K562 (cell line): Measurements from ENCODE around the gene TRIM27. TPM values are rescaled to one million over a fixed set of nuclear protein-coding genes. Genes with fewer than 3 reads are reported as not detected.
A peak's percentile ranks its signal among the peaks of the same experiment; 100 is the strongest.

Experiments
- AFF4 ChIP-seq: sonication (generic); formaldehyde crosslinking; IDR thresholded peaks from 2 replicates; pipeline ENCODE4 v1.8.0; 2023; ENCODE audit warnings: mild to moderate bottlenecking, missing genetic modification reagents
- ARNT ChIP-seq, 2 experiments: fragments of 450-650 bp; IDR thresholded peaks; 2 replicates each; pipeline ENCODE4 v1.6.1; 2016; ENCODE audit warnings: mild to moderate bottlenecking in 1 of 2
- FOXJ2 ChIP-seq: fragments of 200-800 bp; sonication (Bioruptor generic); IDR thresholded peaks from 2 replicates; pipeline ENCODE4 v1.6.1; 2016; ENCODE audit warnings: missing genetic modification characterization, missing compliant biosample characterization
- HOMEZ ChIP-seq: fragments of 250-450 bp; sonication (Bioruptor Pico); IDR thresholded peaks from 2 replicates; pipeline ENCODE4 v1.4.0; 2020; ENCODE audit warnings: mild to moderate bottlenecking, moderate library complexity
- L3MBTL2 ChIP-seq: fragments of 450-650 bp; IDR thresholded peaks from 2 replicates; pipeline ENCODE4 v1.6.1; 2016; ENCODE audit warnings: mild to moderate bottlenecking, moderate library complexity
- MCM7 ChIP-seq, 2 experiments: fragments of 450-650 bp; IDR thresholded peaks; 2 replicates each; pipeline ENCODE4 v1.6.1; 2016 to 2018
- RBM34 ChIP-seq: fragments of 200-400 bp; formaldehyde crosslinking; IDR thresholded peaks from 2 replicates; pipeline ENCODE4 v1.6.1; 2018; ENCODE audit warnings: low read length, borderline replicate concordance; ENCODE audit not compliant: insufficient read depth
- TAF15 ChIP-seq: fragments of 200-400 bp; formaldehyde crosslinking; IDR thresholded peaks from 2 replicates; pipeline ENCODE4 v1.6.1; 2017; ENCODE audit warnings: mild to moderate bottlenecking, low read depth, low read length, moderate library complexity
- TGIF2 ChIP-seq: sonication (generic); formaldehyde crosslinking; IDR thresholded peaks from 2 replicates; pipeline ENCODE4 v1.8.1; 2022; ENCODE audit warnings: mild to moderate bottlenecking, missing genetic modification reagents, moderate library complexity
- TRIM28 ChIP-seq: fragments of 450-650 bp; IDR thresholded peaks from 2 replicates; pipeline ENCODE4 v1.6.1; 2017
- XRCC4 ChIP-seq: IDR thresholded peaks from one replicate; pipeline ENCODE4 v1.6.1; 2011; ENCODE audit not compliant: insufficient read depth, insufficient read length; ENCODE audit errors: extremely low read depth
- ZNF707 ChIP-seq: fragments of 250-450 bp; sonication (Bioruptor Pico); conservative IDR thresholded peaks from 2 replicates; pipeline ENCODE4 v1.8.0; 2022; ENCODE audit warnings: inconsistent platforms, mild to moderate bottlenecking, moderate library complexity
- polyA plus RNA-seq, 8 experiments: library from polyadenylated mRNA; depleted of rRNA in 4 of 8; stranded (reverse) in 5 of 8; unstranded in 3 of 8; fragments of >200 nt; fragmentation: Nextera tagmentation in 2 of 8; fragmentation: Illumina TruSeq in 1 of 8; extraction: Ambion mirVana in 2 of 8; extraction: Trizol in 1 of 8; gene quantifications; 2 replicates each; pipeline versions ENCODE4 v1.2.1 to v1.2.3, GENCODE V29; 2011 to 2014; ENCODE audit warnings: inconsistent platforms in 1 of 8, missing spikeins in 1 of 8
- total RNA-seq, 7 experiments: library from RNA; depleted of rRNA in 6 of 7; stranded (reverse); fragments of >200 nt in 6 of 7; fragmentation: Illumina TruSeq in 2 of 7; extraction: Trizol in 2 of 7; gene quantifications; 2 replicates each; pipeline versions ENCODE4 v1.2.1 to v1.2.3, GENCODE V29; 2011 to 2021; ENCODE audit warnings: low replicate concordance in 1 of 7
- TF ChIP-seq, protein P1 (sequence below): fragments of 250-450 bp; sonication (Bioruptor Pico); IDR thresholded peaks from 2 replicates; pipeline ENCODE4 v1.8.0; 2022; ENCODE audit warnings: moderate library complexity, mild to moderate bottlenecking, inconsistent platforms
- TF ChIP-seq, protein P2 (sequence below): fragments of 450-650 bp; IDR thresholded peaks from 2 replicates; pipeline ENCODE4 v1.6.1; 2016; ENCODE audit warnings: mild to moderate bottlenecking
- TF ChIP-seq, protein P3 (sequence below): fragments of 450-650 bp; IDR thresholded peaks from 2 replicates; pipeline ENCODE4 v1.7.0; 2016; ENCODE audit warnings: borderline replicate concordance

TRIM27 gene
- total and polyA plus RNA-seq, 9 of the 15 experiments (the other 6 are each of a cell fraction or from before 2014, with no cell fraction given) = 37.7 to 235 (median 122) TPM

DNA sequence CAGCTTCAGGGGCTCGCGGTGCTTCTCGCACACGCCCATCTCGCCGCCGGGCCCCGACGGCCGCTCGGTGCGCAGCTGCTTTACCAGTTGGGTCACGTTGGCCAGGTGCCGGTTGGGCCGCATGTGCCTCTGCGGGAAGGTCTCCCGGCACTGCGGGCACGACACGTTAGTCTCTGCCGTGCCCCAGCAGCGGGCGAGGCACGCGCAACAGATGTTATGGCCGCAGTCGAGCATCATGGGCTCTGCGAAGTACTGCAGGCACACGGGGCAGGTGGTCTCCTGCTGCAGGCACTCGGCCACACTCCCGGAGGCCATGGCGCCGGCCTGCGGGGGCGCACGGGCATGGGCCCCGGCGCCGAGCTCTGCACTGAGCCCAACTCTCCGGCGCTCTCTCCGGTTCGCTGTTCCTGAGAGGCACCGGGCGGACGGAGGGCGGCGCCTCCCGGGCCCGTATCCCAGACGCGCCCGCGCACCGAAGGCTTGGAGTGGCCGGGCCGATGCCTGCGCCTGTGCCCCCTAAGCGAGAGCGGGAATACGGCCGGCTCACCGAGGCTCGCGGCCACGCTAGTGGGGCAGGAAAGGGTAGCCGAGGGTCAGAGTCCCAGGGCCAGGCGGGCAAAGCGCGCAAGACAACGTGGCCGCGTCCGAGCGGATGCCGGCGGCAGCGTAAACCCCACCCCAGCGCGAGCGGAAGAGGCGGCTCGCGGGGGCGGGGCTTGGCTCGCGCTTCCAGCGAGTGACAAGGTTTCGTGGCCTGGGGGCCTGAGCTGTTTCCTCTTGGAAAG lies at the start of gene TRIM27 (continued):
- TF ChIP-seq TGIF2 (peak; percentile 98), HOMEZ (CRISPR knock-in tag) (no peak), XRCC4 (no peak), MCM7 (IDR thresholded peaks at IDR 0.05) (no peak), L3MBTL2 (peak; percentile 78), TAF15 (0 out of 2 replicates have a peak, but pooled peaks have one; percentile 40), AFF4 (peak; percentile 95; the same call in 1 of the 2 replicates), ARNT (IDR thresholded peaks at IDR 0.05) (no peak), FOXJ2 (tag) (no peak), TRIM28 (no peak), RBM34 (no peak; the same call in 1 of the 2 replicates), ZNF707 (CRISPR knock-in tag) (no peak)
- TF ChIP-seq, protein P1, sequence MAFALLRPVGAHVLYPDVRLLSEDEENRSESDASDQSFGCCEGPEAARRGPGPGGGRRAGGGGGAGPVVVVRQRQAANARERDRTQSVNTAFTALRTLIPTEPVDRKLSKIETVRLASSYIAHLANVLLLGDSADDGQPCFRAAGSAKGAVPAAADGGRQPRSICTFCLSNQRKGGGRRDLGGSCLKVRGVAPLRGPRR (CRISPR knock-in tag) = no peak
- TF ChIP-seq, protein P2, sequence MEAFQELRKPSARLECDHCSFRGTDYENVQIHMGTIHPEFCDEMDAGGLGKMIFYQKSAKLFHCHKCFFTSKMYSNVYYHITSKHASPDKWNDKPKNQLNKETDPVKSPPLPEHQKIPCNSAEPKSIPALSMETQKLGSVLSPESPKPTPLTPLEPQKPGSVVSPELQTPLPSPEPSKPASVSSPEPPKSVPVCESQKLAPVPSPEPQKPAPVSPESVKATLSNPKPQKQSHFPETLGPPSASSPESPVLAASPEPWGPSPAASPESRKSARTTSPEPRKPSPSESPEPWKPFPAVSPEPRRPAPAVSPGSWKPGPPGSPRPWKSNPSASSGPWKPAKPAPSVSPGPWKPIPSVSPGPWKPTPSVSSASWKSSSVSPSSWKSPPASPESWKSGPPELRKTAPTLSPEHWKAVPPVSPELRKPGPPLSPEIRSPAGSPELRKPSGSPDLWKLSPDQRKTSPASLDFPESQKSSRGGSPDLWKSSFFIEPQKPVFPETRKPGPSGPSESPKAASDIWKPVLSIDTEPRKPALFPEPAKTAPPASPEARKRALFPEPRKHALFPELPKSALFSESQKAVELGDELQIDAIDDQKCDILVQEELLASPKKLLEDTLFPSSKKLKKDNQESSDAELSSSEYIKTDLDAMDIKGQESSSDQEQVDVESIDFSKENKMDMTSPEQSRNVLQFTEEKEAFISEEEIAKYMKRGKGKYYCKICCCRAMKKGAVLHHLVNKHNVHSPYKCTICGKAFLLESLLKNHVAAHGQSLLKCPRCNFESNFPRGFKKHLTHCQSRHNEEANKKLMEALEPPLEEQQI = no peak
- TF ChIP-seq, protein P3, sequence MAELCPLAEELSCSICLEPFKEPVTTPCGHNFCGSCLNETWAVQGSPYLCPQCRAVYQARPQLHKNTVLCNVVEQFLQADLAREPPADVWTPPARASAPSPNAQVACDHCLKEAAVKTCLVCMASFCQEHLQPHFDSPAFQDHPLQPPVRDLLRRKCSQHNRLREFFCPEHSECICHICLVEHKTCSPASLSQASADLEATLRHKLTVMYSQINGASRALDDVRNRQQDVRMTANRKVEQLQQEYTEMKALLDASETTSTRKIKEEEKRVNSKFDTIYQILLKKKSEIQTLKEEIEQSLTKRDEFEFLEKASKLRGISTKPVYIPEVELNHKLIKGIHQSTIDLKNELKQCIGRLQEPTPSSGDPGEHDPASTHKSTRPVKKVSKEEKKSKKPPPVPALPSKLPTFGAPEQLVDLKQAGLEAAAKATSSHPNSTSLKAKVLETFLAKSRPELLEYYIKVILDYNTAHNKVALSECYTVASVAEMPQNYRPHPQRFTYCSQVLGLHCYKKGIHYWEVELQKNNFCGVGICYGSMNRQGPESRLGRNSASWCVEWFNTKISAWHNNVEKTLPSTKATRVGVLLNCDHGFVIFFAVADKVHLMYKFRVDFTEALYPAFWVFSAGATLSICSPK = no peak
